HG02571 (cell line): ENCODE measurements around the gene ARHGAP15.

Experiments used
- ATAC-seq: cut with Tn5 transposase; IDR thresholded peaks from one replicate; pipeline ENCODE4 v1.9.1; 2021; ENCODE audit warnings: mild to moderate bottlenecking, moderate library complexity; ENCODE audit not compliant: unreplicated experiment

The ARHGAP15 gene

DNA sequence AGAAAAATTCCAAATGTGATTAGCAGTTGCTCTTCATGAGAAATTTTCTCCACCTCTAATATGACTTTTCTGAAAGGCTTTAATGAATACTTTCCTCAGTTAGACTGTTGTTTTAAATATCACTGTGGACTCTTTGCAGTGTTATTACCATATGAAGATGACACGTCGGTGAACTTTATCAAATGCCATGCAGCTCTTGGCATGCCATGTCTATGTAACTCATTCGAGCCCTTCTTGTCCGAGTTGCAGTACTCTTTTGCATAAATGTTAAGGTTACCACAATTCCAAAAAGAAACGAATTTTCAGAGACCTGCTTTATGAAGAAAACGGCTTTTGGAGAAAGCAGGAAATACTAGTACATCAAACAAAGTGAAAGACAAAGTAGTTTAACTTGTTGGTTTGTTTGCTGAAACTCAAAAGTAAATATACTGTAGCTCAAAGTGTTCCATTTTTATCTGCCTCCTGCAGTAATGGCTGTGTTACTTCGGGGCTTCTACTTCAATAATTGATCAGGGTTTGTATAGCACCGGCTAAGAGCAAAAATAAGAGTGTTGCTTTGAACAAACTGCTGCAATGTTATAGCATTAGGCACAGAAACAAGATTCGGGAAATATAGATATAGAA, 204.1 kb downstream of the ARHGAP15 start:
- ATAC-seq: no peak

GRCh38 chr2:143333847-143334246, 204.6 kb downstream of the ARHGAP15 start:
- no peak for ATAC-seq

GRCh38 chr2:143334837-143335236, 205.6 kb downstream of the ARHGAP15 start:
- no peak for ATAC-seq

DNA sequence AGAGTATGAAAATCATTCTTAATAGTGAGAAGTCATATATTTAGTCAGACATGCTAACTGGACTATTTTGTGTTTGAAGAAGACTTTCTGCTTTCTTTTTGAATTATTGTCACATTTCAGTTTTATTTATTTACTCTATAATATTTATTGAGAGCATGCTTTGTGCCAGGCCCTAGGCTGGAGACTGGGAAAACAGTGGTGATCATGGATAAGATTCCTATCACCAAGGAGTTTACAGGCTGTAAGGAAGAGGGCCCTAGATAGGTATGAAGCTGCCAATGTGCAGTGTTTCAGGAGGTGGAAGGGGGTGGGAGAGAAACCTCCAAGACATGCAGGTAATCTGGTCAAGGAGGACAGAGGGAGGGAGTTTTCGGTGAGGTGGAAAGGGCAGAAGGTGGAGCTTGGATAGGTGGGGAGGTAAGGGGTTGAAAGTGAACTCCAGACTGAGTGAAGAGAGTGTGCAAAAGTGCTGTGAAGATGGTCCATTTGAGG, 207.5 kb downstream of the ARHGAP15 start:
- ATAC-seq: no peak

- ATAC-seq: no peak
These were observed 212.3 kb downstream of the ARHGAP15 start for GRCh38 chr2:143341478-143341877.

DNA sequence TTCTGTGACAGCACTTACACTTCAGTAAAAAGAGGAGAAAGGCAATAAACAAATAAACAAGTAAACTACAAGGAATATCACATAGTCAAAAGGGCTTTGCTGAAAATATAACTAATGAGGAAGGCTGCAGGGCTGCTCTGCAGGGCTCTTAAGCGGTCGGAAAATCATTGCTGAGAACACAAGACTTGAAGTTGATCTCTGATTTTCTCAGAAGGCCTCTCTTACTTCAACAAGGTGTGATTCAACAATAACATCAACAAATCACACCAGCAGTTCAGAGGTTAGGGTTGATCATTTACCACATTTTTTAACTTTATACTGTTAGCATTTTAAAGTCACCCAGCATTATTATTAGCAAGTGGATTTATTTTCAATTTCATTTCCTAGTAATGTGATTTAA, 215.6 kb downstream of the ARHGAP15 start:
- no peak for ATAC-seq

GRCh38 chr2:143345887-143346787, 216.9 kb downstream of the ARHGAP15 start:
- no peak for ATAC-seq

DNA sequence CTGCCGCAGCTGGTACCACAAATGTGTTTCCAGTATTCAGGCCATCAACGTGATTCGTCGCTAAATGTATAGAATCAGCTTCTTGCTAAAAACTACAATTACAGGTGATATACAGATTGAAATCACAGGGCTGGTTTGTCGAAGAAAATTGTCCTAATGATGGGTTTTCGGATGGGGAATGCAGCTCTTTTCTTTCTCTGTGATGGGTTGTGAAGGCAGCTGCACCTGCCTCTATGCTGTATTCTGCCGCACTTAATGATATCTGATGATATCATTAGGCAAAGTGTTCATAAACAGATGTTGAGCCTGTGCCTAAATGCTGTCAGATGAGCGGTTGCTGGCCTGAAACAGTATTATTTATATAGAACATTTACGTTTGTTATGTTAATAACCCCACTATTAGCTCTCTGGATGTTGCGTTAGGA, 218.1 kb downstream of the ARHGAP15 start:
- no peak for ATAC-seq

DNA sequence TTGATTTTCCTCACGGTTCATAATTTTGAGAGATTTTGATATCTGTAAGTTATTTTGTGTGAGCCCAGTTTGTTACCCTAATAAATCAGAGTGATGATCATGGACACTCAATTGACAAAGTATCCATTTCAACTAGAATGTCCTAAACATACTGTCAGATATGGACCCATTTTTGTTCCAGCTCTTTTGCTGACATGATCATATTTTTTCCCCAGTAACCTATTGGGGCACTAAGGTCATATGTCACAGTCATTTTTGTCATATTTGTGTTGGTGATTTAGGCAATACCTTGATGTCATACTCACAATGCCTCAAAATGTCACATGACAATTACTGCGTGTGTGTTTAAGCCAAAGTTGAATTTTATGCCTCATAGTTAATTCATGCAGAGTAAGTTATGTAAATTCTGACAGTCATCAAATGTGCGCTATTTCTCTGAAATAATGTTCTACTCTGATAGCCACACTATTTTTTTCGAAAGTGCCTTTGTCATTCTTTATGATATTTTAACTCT, 218.7 kb downstream of the ARHGAP15 start:
- no peak for ATAC-seq

- ATAC-seq: no peak
These were observed 225.0 kb downstream of the ARHGAP15 start for GRCh38 chr2:143354050-143354750.

DNA sequence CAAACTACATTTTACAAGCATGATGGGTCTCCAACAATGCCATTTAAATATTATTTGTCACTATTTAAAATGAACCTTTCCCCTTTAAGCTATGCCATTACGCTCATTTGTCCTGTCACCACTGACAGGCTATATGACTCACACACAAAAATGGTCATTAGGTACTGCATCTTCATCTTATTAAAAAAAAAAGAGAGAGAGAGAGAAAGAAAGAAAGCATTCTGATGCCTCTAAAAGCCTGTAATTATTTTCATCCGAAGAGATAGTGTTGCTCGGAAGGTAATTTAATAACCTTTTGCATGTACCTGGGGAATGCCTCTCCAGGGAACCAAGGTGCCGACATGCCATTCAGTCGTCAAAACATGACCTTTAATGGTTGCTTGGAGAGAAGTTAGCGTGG, 226.7 kb downstream of the ARHGAP15 start:
- no peak for ATAC-seq

DNA sequence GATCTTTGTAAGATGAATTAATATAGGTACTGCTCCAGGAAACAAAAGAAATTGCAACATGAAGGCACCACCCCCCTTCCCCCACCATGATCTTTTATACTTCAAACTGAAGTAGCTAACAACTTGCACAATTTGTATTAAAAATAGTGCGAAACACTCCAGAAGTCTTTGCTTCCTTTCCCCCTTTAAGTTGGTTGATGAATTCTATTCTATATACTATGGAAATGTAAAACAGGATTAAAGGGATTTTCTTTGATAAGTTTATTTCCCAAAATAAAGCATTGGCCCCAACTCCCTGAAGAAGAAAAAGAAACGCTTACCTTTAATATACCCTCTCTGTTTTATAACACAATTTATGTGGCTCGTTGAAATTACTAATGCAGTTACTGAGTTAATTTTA, 227.1 kb downstream of the ARHGAP15 start:
- ATAC-seq: no peak

DNA sequence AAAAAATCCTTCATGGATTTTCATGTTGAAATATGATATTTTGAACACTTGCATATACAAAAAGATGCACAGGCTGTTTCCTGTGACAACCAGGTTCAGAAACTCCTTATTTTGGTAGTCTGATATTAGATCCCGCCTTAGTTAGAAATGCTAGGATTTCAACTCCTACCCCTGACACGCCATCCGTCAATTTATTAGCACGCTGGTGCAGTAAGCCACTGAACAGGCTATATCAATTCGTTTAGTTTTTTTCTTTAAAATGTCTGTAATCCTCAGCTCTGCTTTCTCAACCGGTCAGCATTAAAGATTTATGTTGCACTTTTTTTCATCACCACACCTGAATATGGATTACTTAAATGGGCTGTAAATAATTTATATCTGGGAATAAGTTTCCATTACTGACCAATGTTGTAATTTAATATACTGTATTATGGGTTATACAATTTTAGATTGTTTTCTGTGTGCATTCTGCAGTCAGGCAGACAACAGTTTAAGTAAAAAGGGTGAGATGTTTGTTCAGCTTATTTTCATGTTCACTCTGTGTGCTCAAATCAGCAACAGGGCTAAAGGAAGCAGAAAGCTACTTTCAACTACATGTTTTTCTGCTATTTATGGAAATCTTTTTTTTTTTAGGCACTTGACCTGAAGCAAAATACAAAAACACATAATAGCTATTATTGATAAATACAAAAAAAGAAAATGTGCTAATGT, 227.7 kb downstream of the ARHGAP15 start:
- ATAC-seq: no peak

- no peak for ATAC-seq
These were observed 228.7 kb downstream of the ARHGAP15 start for GRCh38 chr2:143357966-143358365.

DNA sequence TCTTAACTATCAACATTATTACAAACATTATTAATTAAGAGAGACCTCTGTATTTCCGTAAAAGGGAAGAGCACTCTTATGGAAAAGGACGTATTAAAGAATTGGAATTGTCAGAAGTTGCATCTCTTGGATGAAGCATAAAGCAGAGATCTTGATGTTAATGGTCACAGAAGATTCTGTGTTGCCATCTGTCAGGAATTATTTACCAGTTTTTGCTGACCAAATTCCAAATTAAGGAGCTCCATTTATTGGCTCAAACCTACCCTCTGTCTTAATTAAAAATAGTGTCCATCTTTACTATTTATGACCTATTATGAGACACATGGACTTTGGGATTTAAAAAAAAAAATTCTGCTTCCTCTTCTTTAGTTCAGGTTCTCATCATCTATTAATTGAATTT, 232.1 kb downstream of the ARHGAP15 start:
- ATAC-seq: no peak

- ATAC-seq: no peak
These were observed 242.4 kb downstream of the ARHGAP15 start for GRCh38 chr2:143371616-143372015.

GRCh38 chr2:143375384-143375880, 246.2 kb downstream of the ARHGAP15 start:
- ATAC-seq: no peak

- no peak for ATAC-seq
These were observed 249.8 kb downstream of the ARHGAP15 start for GRCh38 chr2:143378996-143379395.

GRCh38 chr2:143379955-143380354, 250.7 kb downstream of the ARHGAP15 start:
- ATAC-seq: no peak

- ATAC-seq: no peak
These were observed 253.4 kb downstream of the ARHGAP15 start for GRCh38 chr2:143382573-143382972.
